NOMO-1 (cell line): ENCODE measurements around the gene FOXP2.
"Not testable (repeated sequence)": the region's sequence is repeated elsewhere in the genome, so short reads cannot be mapped to it uniquely, and the experiment has no call there.

Experiments
- DNase-seq, 2 experiments: peaks; one replicate each; lab custom pipeline; 2025; ENCODE audit not compliant: unreplicated experiment in 2 of 2; lab: John Stamatoyannopoulos, UW

Gene FOXP2

GRCh38 chr7:114419441-114420272 is 5.0 kb downstream of the FOXP2 start:
- no peak for DNase-seq

DNA sequence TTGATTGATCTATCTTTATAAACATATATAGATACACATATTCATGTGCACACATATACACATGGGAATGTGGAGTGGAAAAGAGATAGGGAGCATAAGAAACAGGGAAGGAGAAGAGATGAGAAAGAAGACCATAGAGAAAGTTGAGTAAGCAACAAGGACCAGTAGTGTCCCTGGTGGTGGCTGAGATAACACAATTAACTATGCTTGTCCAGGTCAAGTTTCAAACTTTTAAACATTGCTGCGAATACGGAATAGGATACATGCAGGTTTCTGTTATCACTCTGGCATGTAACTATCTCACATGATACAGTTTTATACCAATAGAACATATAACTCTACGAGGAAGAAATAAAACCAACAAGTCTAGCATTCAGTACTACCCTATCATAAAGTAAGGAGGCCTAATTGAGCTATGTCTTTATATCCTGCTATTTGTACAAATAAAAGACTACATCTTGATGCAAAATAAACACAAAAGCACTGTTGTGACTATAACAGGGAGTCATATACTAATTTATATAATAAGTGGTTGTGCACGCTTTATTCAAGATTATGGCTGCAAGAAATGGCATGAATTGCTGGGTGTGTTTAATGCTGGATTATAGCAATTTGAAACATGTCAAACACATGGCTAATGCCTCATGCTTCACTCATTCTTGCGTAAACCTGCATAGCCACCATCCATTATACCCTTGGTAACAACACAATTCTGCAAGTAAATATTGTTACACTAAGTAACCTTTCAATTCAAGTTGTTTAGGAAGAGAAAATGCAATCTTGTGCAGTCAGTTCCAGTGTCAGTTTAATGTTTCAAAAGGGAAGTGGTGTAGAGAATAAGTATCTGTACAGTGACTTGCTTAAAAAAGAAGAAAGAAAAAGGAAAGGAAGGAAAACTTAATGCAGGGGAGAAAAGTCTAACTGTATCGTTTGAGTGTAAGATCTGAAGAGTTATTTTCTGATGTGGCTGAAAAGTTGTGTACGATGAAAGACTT is 8.2 kb downstream of the FOXP2 start:
- DNase-seq = peak in 1 of 2 experiments; percentile 16

GRCh38 chr7:114426382-114426781 is 11.8 kb downstream of the FOXP2 start:
- no peak for DNase-seq

- no peak for DNase-seq
Measured at GRCh38 chr7:114426824-114427223, 12.2 kb downstream of the FOXP2 start.

- no peak for DNase-seq
Measured at GRCh38 chr7:114428211-114428610, 13.6 kb downstream of the FOXP2 start.

GRCh38 chr7:114431189-114431588 is 16.6 kb downstream of the FOXP2 start:
- DNase-seq = no peak

GRCh38 chr7:114432061-114432460 is 17.4 kb downstream of the FOXP2 start:
- DNase-seq = no peak

DNA sequence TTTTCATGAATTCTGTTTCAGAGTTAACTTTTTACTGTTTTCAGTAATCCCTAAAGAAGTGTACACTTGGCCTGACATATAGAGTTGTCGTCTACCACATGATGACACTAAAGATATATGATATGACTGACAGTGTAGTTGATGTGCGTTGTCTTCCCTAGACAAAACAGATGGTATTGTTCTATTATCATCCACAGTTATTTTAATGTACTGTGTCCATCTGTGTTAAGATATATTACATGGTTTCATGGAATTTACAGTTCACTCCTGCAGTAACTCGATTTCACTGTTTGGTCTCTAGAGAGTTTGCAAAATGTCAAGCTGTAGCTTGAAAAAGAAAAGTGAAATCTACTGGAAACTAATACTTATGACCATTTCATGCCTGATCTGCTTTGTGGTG is 18.1 kb downstream of the FOXP2 start:
- DNase-seq = no peak

DNA sequence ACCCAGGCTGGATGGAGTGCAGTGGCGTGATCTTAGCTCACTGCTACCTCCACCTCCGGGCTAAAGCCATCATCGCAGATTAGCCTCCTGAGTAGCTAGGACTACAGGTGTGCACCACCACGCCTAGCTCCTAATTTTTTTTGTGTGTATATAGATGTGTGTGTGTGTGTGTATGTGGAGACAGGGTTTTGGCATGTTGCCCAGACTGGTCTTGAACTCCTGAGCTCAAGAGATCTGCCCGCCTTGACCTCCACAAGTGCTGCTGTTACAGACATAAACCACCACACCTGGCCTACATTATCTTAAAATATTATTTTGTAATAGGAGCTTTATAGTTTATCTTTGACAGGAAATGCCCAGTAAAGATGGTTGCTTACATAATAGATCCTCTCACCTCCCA is 25.0 kb downstream of the FOXP2 start:
- DNase-seq = no peak

DNA sequence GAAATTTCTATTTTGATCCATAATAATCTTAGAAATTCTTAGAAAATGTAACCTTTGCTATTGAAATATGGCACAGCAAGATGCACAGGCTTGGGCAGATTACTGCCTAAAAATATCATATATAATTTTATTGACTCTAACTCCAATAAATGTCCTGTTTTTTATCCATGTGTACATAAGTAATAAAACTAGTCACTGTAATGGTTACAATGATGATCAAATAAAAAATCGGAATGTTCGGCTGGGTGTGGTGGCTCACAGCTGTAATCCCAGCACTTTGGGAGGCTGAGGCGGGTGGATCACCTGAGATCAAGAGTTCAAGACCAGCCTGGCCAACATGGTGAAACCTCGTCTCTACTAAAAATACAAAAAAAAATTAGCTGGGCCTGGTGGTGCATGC is 26.3 kb downstream of the FOXP2 start:
- DNase-seq = not testable (repeated sequence)

GRCh38 chr7:114444196-114444595 is 29.6 kb downstream of the FOXP2 start:
- no peak for DNase-seq

- no peak for DNase-seq
Measured at GRCh38 chr7:114450431-114450830, 35.8 kb downstream of the FOXP2 start.

GRCh38 chr7:114459574-114459973 is 45.0 kb downstream of the FOXP2 start:
- no peak for DNase-seq

DNA sequence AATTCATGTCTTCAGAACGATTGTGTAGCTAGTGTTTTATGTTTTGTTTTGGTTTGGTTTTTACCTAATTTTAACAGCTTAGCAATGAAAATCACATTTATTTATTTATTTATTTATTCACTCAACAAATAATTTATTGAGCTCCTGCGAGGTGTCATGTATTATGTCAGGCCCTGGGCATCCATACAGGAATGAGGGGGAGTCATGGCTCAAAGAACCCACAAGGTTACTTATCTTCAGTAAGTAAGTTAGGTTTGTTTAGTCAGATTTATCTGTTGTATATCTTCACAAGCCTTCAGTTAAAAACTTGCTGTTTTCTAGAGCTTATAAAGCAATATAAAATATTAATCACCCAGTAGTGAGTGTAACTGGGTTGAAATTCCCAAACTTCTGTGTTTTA is 45.4 kb downstream of the FOXP2 start:
- no peak for DNase-seq

DNA sequence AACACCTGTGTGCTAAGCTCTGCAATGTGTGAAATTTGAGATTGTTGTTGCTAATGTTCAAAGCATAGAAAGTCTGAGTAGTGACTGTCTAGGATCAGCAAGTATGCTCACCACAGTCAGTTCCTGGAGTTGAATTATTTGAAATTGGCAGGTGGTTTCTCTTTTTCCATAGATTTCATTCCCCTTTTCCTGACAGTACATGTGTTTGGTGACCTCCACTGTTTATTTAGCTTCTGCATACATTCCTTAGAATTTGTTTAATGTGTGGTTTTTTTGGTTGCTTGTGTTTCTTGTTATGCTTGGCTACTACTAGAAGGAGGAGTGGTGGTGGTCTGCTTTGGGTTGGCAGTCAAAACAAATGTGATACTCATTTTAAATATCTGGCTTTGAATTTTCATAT is 52.3 kb downstream of the FOXP2 start:
- no peak for DNase-seq

DNA sequence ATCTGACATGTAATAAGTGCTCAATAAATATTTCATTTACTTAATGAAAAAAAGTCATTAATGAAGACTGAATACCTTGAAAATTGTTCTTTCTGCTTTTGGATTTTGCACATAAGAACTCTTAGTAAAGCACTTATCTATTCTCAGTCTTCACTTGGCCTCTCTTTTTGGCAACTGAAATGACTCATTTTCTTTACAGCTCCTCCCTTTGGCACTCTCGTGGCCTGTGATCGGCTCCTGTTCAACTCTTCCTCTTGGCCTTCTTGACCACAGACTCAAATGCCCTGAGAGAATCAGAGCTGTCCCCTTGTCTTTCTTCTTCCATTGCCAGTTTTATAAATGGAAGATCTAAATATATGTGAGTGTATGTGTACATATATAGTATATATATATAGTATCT is 54.2 kb downstream of the FOXP2 start:
- DNase-seq = no peak

GRCh38 chr7:114472896-114473512 is 58.4 kb downstream of the FOXP2 start:
- DNase-seq = no peak

DNA sequence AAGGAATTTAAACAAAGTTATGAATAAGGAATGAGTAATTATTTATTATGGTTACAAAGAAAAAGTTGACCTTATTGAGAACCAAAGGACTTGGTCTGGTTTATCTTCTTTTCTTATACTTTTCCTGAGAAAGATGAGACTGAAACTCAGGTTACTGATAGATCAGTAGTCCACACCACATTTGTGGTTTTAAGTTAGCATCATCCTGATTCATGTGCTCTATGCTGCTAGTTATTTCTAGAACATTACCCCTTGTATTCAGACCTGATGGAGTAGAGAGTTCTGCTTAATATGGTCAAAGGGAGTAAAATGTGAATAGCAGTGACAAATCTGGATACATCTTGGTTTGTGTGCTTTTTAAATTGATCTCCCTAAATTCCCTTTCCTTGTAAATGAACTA is 63.8 kb downstream of the FOXP2 start:
- DNase-seq = no peak

DNA sequence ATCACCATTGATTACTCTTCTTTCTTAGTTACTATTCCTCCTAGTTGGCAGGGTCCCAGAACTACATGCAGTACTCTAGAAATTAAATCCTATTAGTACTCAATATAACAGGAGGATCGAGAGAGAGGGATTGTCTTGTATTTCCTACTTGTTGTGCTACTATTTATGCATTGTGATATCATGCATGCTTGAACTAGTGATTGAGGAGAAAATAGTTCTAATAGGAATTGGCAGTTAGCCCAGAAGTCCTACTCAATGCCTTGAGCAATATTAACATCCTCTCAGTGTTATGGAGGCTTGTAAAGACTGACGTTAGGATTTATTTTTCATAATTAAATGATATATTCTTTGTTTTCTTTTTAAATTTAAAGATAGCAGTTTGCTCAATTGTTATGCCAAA is 67.4 kb downstream of the FOXP2 start:
- no peak for DNase-seq

- DNase-seq = no peak
Measured at GRCh38 chr7:114484226-114484625, 69.6 kb downstream of the FOXP2 start.

DNA sequence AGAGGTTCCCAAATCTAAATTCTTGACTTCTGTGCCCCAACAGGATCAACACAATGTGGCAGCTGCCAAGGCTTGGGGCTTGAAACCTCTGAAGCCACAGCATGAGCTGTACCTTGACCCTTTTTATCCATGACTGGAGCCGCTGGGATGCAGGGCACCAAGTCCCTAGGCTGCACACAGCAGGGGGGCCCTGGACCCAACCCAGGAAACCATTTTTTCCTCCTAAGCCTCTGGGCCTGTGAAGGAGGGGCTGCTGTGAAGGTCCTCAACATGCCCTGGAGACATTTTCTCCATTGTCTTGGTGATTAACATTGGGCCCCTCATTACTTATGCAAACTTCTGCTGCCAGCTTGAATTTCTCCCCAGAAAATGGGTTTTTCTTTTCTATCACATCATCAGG is 72.6 kb downstream of the FOXP2 start:
- DNase-seq = no peak
